ENCODE results near the gene OLFM1. TPM values are rescaled to one million over a fixed set of nuclear protein-coding genes. Genes with fewer than 3 reads are reported as not detected.

Gene OLFM1
- total RNA-seq, 1 donor from 2014 or later, result 0.83 TPM

GRCh38 chr9:135163023-135163780, 75.7 kb downstream of the OLFM1 start:
- H3K27me3 Mint-ChIP-seq (ENCODE audit: unreplicated experiment), result no peaks in the 10 kb centered on the region
- H3K4me3 Mint-ChIP-seq (ENCODE audit: unreplicated experiment), result no peak overlapping the region
- no peak overlapping the region for H3K27ac Mint-ChIP-seq (ENCODE audit: unreplicated experiment)
- no peaks in the 10 kb centered on the region for H3K9me3 Mint-ChIP-seq (ENCODE audit: unreplicated experiment)
- DNase-seq (ENCODE audit: extremely low spot score, unreplicated experiment), result no peak
- H3K4me1 Mint-ChIP-seq (ENCODE audit: unreplicated experiment), result no peaks in the 10 kb centered on the region
- H3K36me3 Mint-ChIP-seq (ENCODE audit: unreplicated experiment), result no peaks in the 10 kb centered on the region
- TF ChIP-seq CTCF (IDR thresholded peaks at IDR 0.05), result no peak

- no peaks in the 10 kb centered on the region for H3K9me3 Mint-ChIP-seq (ENCODE audit: unreplicated experiment)
- H3K4me1 Mint-ChIP-seq (ENCODE audit: unreplicated experiment), result no peaks in the 10 kb centered on the region
- no peaks in the 10 kb centered on the region for H3K36me3 Mint-ChIP-seq (ENCODE audit: unreplicated experiment)
- no peak for TF ChIP-seq CTCF (IDR thresholded peaks at IDR 0.05)
- no peak overlapping the region for H3K27ac Mint-ChIP-seq (ENCODE audit: unreplicated experiment)
- DNase-seq (ENCODE audit: extremely low spot score, unreplicated experiment), result no peak
- no peak overlapping the region for H3K4me3 Mint-ChIP-seq (ENCODE audit: unreplicated experiment)
- H3K27me3 Mint-ChIP-seq (ENCODE audit: unreplicated experiment), result no peaks in the 10 kb centered on the region
These were observed 76.6 kb downstream of the OLFM1 start for GRCh38 chr9:135164036-135164435.

- no peaks in the 10 kb centered on the region for H3K36me3 Mint-ChIP-seq (ENCODE audit: unreplicated experiment)
- H3K27me3 Mint-ChIP-seq (ENCODE audit: unreplicated experiment), result no peaks in the 10 kb centered on the region
- no peak overlapping the region for H3K4me3 Mint-ChIP-seq (ENCODE audit: unreplicated experiment)
- no peaks in the 10 kb centered on the region for H3K9me3 Mint-ChIP-seq (ENCODE audit: unreplicated experiment)
- H3K27ac Mint-ChIP-seq (ENCODE audit: unreplicated experiment), result no peak overlapping the region
- TF ChIP-seq CTCF (IDR thresholded peaks at IDR 0.05), result no peak
- no peaks in the 10 kb centered on the region for H3K4me1 Mint-ChIP-seq (ENCODE audit: unreplicated experiment)
- DNase-seq (ENCODE audit: extremely low spot score, unreplicated experiment), result no peak
These were observed 77.7 kb downstream of the OLFM1 start for GRCh38 chr9:135165003-135165711.

GRCh38 chr9:135165756-135166519, 78.5 kb downstream of the OLFM1 start:
- TF ChIP-seq CTCF (IDR thresholded peaks at IDR 0.05), result no peak
- Mint-ChIP-seq H3K27me3 (ENCODE audit: unreplicated experiment) (no peaks in the 10 kb centered on the region), H3K9me3 (ENCODE audit: unreplicated experiment) (no peaks in the 10 kb centered on the region), H3K36me3 (ENCODE audit: unreplicated experiment) (no peaks in the 10 kb centered on the region), H3K4me3 (ENCODE audit: unreplicated experiment) (no peak overlapping the region), H3K4me1 (ENCODE audit: unreplicated experiment) (no peaks in the 10 kb centered on the region), H3K27ac (ENCODE audit: unreplicated experiment) (no peak overlapping the region)
- no peak for DNase-seq (ENCODE audit: extremely low spot score, unreplicated experiment)

GRCh38 chr9:135166565-135166964, 79.1 kb downstream of the OLFM1 start:
- no peak overlapping the region for H3K4me3 Mint-ChIP-seq (ENCODE audit: unreplicated experiment)
- no peak for DNase-seq (ENCODE audit: extremely low spot score, unreplicated experiment)
- no peaks in the 10 kb centered on the region for H3K36me3 Mint-ChIP-seq (ENCODE audit: unreplicated experiment)
- H3K27ac Mint-ChIP-seq (ENCODE audit: unreplicated experiment), result no peak overlapping the region
- no peak for TF ChIP-seq CTCF (IDR thresholded peaks at IDR 0.05)
- no peaks in the 10 kb centered on the region for H3K4me1 Mint-ChIP-seq (ENCODE audit: unreplicated experiment)
- no peaks in the 10 kb centered on the region for H3K9me3 Mint-ChIP-seq (ENCODE audit: unreplicated experiment)
- H3K27me3 Mint-ChIP-seq (ENCODE audit: unreplicated experiment), result no peaks in the 10 kb centered on the region
